NCI-H2081 treated with DMSO at 0.1 percent for 48 hours (cell line): ENCODE results near the gene POU2AF1.
"Not testable (repeated sequence)": the region's sequence is repeated elsewhere in the genome, so short reads cannot be mapped to it uniquely, and the experiment has no call there.

Experiments
- DNase-seq: peaks from one replicate; lab custom pipeline; 2025; lab: John Stamatoyannopoulos, UW

Gene POU2AF1

GRCh38 chr11:111344032-111344431 lies 35.0 kb downstream of the POU2AF1 start:
- no peak for DNase-seq

GRCh38 chr11:111342329-111342728 lies 36.7 kb downstream of the POU2AF1 start:
- DNase-seq = no peak

DNA sequence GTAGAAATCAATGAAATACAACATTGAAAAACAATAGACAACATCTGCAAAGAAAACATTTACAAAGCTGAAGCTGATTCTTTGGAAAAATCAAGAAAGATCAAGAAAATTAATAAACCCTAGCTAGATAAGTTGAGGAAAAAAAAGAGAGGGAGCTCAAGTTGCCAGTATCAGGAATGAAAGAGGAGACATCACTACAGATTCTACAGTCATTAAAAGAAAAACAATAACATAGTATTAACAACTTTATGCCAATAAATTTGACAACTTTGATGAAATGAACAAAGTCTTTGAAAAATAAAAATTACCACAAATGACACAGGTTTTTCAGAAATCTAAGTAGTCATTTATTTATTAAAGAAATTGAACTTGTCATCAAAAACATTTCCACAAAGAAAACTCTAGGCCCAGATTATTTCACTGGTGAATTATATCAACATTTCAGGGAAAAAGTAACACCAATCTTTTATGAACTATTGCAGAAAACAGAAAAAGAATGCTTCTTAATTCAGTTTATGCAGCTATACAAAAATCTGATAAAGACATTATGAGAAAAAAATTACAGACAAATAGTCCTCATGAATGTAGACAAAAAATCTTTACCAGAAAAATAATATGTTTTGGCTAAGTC lies 39.2 kb downstream of the POU2AF1 start:
- no peak for DNase-seq

DNA sequence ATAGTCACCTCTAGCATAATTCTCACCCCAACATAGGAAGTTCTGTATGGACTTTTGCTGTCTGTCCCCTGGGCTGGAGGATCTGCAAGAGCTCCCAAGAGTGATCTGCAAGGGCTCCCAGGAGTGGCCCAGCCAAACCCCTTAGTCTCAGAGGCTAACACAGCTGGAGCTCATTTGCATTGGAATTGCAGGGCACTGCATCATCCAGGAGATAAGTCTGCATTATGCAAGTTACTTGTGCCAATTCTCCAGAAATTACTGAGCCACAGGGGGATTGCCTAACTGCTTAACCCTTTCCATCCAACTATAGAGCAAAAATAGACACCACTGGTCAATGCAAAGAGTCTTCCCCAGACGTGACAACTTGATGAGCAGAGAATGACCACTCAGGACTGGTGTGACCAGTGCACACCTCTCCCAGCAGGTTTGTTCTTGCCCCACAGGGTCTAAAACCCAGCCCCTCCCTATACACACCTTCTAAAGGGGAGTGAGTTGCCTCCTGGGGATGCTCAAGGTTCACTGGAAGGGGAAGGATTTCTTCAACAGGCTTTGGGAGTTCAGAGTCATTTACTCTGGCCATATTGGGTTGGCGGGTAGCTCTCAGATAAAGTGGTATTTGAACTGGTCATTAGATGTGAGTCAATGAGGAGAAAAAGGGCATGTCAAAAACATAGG lies 42.4 kb downstream of the POU2AF1 start:
- no peak for DNase-seq

GRCh38 chr11:111336062-111336461 lies 43.0 kb downstream of the POU2AF1 start:
- DNase-seq = no peak

DNA sequence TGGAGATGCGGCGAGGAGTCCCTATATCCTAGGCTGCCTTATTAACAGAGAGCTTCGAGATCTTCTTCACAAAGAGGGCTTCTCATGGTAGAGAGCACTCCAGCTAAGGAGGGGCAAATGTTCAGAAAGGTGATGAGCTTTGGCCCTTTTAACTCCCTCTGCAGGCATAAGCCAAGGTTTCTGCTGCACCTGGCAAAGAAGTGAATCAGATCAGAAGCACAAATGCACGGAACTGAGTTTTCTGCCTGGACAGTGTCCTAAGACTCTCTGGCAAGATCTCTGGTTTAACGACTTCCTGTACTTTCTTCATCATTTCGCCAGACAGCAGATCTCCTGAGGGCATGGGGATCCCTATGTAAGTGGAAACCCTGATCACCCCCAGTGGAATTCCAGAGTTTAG lies 43.5 kb downstream of the POU2AF1 start:
- DNase-seq = no peak

DNA sequence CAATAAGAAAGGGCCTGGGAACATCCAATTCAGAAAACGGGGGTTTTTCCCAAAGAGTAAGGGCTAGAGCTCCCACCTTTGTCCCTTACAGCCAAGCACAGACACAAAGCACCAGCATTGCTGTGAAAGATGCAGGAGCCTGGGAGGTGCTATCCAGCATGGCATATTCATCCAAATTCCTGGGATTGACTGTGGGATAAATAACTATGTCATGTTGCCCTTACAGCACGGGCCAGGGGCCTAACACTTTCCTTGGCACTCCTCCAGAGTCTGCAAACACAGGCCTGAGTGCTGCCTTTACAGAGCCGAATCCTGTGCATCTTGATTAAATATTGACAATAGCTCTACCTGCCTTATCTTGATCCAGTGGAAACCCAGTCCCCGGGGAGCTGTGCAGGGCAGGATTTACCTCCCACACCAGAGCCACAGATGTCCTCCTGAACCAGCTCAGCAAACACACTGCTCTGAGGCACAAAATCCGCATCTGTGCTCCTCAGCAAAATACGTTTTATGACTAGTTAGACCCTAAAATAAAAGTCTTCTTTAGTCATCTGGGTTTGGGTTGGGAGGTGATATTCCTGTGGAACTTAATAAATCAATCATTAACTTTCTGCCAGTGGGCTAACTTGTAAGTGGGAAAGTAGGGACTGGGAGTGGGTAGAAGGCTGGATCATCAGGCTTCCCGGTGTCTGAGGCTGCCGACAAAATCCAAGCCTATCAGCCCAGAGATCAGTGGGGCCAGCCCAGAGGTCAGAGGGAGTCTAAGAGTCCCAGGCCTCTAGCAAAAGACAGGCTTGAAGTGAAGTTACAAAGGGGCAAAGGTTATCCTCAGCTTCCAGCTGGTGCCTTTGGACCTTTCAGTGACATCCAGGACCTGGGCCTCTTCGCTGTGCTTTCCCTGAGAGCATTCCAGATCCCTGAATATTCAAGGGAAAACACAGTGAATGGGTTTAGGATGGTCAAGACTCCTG lies 44.3 kb downstream of the POU2AF1 start:
- DNase-seq = peak; percentile 88

- no peak for DNase-seq
These were observed 47.2 kb downstream of the POU2AF1 start for GRCh38 chr11:111331711-111332479.

DNA sequence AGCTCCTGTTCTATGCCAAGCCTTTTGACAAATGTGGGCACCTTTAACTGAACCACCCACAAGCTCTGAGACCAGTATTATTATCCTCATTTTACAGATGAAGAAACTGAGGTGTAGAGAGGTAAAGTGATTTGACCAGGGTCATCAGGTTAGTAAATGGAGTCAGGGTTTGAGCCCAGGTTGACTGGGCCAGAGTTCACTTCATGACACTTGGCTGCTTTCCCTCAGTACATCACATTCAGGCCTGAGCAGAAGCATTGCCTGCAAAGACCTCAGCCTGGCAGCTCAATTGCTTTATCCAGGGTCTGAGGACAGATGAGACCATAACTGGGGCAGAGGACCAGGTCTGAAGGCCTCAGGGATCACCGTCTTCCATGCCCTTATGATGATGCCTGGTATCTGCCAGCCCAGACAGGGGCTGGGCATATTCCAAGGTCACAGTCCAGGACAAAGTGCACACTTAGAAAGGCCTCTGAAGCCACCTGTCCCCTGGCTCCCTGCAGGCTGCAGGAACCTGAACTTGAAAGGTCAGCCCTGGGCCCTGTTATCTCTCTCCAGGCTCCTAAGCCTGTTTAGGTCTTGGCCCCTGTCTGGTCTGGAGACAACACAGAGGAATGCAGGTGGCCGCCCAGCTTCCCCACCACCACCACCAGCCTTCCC lies 48.7 kb downstream of the POU2AF1 start:
- no peak for DNase-seq

DNA sequence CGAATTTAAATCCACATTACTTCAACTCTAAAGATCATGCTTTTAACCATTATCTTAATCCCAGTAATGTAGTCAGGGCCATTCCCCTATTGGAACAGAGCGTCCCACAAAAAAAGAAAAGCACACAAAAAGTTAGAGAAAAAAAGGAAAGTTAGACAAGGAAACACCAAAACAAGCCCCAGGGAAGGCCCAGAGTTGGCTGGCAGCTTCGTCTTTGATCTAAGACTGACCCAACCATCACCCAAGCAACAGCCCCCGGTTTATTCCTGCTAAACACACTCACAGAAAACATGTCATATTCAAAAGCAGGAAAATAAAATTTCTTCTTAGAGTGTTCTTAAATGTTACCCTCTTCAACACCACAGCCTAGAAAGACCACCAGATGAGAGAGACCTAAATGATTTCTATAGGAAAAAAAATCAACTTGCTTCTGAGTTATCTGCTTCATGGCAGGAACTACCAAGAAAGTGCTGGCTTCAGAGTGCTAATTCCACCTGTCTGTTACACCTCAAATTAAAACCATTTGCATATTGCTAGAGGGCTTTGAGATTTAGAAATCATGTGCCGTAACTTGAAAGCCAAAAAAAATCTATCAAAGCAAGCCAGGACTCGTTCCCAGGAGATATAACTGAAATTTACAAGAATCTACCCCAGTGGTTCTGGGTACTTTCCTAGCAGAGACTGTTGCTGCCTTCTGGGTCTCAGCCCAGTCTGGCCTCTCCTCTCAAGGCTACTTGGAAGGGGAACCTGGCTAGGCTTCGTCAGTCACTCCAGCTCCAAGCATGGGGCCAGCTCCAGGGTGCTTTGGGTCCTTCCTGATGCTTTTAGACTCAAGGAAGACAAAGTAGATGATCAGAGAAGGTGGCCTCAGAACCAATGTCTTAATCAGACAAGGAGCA lies 49.5 kb downstream of the POU2AF1 start:
- no peak for DNase-seq

GRCh38 chr11:111327908-111328624 lies 51.0 kb downstream of the POU2AF1 start:
- no peak for DNase-seq

- DNase-seq = no peak
These were observed 52.3 kb downstream of the POU2AF1 start for GRCh38 chr11:111326824-111327223.

DNA sequence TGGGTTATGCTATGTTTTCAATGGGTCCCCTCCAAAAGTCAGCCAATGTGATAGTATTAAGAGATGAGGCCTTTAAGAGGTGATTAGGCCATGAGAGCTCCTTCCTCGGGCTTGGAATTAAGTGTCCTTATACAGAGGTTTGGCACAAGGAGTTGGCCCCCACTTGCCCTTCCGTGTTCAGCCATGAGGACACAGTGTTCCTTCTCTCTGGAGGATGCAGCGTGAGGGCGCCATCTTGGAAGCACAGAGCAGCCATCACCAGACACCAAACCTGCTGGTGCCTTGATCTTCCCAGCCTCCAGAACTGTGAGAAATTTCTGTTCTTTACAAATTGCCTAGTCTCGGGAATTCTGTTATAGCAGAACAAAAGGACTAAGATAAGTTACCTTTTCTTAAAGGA lies 53.8 kb downstream of the POU2AF1 start:
- no peak for DNase-seq

GRCh38 chr11:111324277-111324720 lies 54.8 kb downstream of the POU2AF1 start:
- DNase-seq = no peak

DNA sequence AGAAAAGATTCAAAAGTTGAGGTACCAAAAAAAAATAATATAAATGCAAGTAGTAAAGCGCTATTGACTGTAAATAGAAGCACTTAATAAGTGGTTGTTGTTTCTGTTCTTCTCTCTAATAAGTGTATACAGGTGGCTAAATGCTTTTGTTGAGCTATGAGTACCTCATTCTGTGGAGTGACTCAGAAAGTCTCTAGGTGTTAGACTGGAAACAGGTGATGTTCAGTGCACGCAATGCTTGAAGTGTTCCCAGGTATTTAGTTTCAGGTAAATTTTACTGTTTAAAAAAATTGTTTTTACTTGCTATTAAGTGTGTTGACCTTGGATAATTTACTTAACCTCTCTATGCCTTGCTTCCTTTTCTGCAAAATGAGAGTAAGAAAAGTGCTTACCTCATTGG lies 56.5 kb downstream of the POU2AF1 start:
- no peak for DNase-seq

DNA sequence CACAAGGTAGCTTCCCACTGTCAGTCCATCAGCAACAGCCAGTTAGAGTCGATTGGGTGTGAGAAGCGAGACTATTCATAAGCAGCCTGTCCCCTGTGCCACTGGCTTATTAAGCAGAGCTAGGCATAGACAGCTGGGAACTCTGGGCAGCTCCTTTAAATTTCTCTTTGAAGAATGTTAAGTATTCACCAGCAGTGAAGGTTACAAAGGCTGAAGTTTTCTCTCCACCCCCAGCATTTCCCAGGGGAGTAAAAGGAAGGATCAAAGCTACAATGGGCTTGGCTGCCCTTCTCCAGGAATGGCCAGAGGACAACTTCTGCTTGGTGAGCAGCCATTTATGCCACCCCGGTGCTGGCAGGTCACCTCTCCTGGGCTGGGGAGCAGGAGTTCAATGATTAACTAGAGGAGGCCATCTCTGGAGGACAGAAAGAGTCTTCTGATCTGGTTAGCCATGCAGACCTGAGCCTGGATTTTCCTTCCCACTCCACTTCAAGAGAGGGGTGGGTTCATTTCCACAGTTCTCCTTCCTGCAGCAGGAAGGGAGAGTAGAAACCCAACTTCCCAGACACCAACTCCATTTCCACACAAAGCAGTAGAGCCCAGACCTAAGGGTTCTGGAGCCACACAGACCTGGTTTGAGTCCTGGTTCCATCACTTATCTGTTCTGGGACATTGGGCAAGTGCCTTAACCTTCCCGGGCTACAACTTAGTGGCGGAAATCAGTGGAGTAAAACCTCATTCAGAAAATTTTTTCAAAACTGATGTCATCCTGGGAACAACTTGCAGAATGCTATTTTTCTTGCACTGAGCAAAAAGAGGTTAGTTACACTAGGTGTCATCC lies 58.1 kb downstream of the POU2AF1 start:
- DNase-seq = no peak

DNA sequence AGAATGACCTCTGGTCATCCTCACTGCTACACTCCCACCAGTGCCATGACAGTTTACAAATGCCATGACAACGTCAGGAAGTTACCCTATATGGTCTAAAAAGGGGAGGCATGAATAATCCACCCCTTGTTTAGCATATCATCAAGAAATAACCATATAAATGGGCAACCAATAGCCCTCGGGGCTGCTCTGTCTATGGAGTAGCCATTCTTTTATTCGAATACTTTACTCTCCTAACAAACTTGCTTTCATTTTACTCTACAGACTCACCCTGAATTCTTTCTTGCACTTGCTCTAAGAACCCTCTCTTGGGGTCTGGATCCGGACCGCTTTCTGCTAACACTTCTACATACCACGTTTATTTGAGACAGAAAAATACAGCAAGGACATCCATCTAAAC lies 58.9 kb downstream of the POU2AF1 start:
- not testable (repeated sequence) for DNase-seq

DNA sequence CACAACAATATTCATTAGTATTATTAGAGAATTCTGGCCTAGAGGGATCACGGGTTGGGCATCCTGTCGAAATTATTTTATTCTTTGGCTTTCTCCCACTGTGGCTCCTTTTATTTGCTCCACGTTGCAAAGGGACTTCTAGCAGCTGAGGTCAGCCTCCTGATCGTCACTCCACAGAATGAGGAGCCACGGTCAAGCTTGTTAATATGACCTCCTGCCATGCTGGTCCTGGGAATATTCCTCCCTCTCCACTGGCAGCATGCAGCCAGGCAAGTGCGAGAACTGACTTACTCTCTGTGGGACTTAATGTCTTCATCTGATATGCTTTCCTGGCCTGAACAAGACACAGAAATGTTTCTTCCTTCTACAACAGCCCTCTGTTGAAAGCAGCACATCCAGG lies 59.8 kb downstream of the POU2AF1 start:
- DNase-seq = no peak

DNA sequence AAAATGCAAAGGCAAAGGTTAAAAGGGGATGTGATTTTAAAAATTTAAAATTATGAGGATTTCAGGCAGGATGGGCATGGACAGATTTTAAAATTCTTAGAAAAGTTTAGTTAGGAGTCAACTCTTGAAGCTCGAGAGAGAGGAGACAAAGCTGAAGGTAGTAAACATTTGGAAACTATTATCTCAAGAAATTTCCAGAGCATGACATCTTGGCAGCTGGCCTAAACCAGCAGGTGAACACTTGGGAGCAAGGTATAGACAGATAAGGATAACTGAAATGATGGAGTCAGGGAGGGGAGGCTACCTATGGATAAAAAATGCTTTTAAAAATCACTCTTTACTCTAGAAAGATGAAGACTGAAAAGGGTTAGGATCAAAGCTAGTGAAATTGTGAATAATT lies 67.0 kb downstream of the POU2AF1 start:
- no peak for DNase-seq
